ENCODE data around the gene UTS2R.

DNA sequence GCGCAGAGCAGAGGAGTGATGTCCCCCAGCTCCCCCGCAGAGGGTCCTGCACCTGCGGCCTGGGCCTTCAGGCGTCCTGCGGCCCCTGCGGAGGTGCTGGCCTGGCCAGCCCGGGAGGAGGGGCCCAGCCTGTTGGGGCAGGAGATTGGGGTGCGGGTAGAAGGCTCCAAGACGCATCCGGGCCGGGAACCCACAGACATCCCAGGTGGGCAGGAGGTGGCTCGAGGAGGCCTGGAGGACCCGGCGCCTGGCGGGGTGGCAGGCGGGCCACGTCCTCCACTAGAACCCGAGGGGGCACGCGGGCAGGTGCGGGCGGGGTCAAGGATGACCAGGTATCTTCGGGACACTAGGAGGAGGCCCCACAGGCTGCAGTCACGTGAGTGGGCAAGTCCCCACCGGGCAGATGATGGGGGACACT is 37.4 kb upstream of the UTS2R start:
- TF ChIP-seq POLR2AphosphoS5 (IDR thresholded peaks at IDR 0.05) (no peak), POLR2A (IDR thresholded peaks at IDR 0.05) (no peak), EP300 (IDR thresholded peaks at IDR 0.05) (no peak)
- TF ChIP-seq, protein P1, sequence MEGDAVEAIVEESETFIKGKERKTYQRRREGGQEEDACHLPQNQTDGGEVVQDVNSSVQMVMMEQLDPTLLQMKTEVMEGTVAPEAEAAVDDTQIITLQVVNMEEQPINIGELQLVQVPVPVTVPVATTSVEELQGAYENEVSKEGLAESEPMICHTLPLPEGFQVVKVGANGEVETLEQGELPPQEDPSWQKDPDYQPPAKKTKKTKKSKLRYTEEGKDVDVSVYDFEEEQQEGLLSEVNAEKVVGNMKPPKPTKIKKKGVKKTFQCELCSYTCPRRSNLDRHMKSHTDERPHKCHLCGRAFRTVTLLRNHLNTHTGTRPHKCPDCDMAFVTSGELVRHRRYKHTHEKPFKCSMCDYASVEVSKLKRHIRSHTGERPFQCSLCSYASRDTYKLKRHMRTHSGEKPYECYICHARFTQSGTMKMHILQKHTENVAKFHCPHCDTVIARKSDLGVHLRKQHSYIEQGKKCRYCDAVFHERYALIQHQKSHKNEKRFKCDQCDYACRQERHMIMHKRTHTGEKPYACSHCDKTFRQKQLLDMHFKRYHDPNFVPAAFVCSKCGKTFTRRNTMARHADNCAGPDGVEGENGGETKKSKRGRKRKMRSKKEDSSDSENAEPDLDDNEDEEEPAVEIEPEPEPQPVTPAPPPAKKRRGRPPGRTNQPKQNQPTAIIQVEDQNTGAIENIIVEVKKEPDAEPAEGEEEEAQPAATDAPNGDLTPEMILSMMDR (IDR thresholded peaks at IDR 0.05), result no peak
